GM21360 (cell line): ENCODE data around the gene SPATA45.
"Not testable (repeated sequence)": the region's sequence is repeated elsewhere in the genome, so short reads cannot be mapped to it uniquely, and the experiment has no call there.

Experiments used
- ATAC-seq: cut with Tn5 transposase; IDR thresholded peaks from one replicate; pipeline ENCODE4 v1.9.1; 2021; ENCODE audit warnings: mild to moderate bottlenecking, moderate library complexity; ENCODE audit not compliant: unreplicated experiment

Gene SPATA45

GRCh38 chr1:212847549-212847948 is at the start of gene SPATA45:
Gene SPATA45 (minus strand): TSS chr1:212847649. CDS start chr1:212836149, 11,500 bp downstream.
- ATAC-seq = no peak

DNA sequence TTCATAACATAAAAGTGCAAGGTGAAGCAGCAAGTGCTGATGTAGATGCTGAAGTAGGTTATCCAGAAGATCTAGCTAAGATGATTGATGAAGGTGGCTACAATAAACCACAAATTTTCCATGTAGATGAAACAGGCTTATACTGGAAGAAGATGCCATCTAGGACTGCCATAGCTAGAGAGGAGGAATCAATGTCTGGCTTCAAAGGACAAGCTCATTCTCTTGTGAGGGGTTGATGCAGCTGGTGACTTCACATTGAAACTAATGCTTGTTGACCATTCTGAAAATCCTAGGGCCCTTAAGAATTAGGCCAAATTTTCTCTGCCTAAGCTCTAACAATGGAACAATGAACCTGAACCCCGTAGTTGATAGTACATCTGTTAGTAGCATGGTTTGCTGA is 44.7 kb upstream of the SPATA45 start:
- no peak for ATAC-seq

- ATAC-seq = no peak
Measured at GRCh38 chr1:212884592-212884991, 37.1 kb upstream of the SPATA45 start.

- no peak for ATAC-seq
Measured at GRCh38 chr1:212879947-212880690, 32.7 kb upstream of the SPATA45 start.

- ATAC-seq = no peak
Measured at GRCh38 chr1:212878418-212878817, 31.0 kb upstream of the SPATA45 start.

- ATAC-seq = peak; percentile 76
Measured at GRCh38 chr1:212873518-212873917, 26.1 kb upstream of the SPATA45 start.

GRCh38 chr1:212871976-212872375 is 24.5 kb upstream of the SPATA45 start:
- no peak for ATAC-seq

- no peak for ATAC-seq
Measured at GRCh38 chr1:212867192-212867591, 19.7 kb upstream of the SPATA45 start.

DNA sequence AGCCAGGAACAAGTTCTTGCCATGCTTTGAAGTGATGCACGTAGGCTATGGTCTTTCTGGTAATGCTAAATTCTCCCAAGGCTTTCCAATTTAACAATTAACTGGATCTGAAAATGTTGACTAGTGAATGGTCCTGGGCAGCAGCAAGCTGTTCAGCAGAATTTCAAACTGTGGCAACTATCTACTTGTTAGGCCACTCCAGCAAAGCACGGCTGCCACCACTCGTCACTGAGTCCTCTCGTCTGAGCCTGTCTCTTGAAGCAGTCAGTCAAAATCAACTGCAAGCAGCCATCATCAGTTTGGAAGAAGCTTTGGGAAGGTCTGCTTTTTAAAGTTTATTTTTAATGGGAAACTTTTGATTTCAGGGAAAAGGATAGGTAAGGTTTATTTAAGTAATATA is 16.8 kb upstream of the SPATA45 start:
- ATAC-seq = no peak

DNA sequence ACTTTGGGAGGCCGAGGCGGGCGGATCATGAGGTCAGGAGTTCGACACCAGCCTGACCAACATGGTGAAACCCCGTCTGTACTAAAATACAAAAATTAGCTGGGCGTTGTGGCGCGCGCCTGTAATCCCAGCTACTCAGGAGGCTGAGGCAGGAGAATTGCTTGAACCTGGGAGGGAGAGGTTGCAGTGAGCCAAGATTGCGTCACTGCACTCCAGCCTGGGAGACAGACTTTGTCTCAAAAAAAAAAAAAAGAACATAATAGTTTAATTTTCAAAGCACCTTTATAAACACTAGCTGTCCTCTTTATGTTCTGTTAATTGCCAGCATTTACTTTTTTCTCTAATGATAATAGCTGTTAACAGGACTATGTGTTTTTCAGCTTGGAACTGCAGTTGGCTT is 15.9 kb upstream of the SPATA45 start:
- ATAC-seq = not testable (repeated sequence)

- no peak for ATAC-seq
Measured at GRCh38 chr1:212862111-212862690, 14.8 kb upstream of the SPATA45 start.

DNA sequence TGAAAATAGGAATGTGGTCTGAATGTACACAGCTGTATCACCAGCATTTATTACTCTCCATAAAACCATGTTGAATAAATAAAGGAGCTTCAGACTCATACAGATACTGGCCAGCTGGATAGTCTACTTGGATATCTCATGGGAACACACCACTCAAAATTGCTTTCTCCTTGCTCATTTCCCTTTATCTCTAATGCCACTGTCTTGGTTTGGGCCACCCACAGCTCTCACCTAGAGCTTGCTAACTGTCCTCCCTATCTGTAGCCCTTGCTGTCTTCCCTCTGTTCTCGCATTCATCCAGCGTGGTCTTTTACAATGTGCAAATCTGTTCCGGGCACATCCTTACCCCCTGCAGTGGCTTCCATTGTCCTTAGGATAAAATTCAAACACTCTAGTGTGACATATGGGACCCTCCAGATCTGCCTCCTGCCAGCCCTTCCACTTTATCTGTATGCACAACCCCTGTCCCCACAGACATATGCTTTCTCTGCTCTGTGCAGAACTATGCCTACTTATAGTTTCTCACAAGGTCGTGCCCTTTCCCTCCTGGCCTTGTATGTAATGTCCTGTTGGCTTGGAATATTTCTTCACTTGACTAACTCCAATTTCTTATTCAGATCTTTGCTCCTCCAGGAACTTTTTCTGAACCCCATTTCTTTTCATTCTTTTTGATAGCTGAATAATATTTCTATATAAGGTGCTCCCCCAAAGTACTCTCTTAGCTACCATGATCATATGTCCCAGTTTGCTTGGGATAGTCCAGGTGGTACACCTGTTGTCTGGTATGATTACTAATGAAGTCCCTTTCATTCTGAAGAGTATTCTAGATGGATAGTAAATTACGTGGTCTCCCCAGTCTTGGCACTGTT is 13.5 kb upstream of the SPATA45 start:
- no peak for ATAC-seq

DNA sequence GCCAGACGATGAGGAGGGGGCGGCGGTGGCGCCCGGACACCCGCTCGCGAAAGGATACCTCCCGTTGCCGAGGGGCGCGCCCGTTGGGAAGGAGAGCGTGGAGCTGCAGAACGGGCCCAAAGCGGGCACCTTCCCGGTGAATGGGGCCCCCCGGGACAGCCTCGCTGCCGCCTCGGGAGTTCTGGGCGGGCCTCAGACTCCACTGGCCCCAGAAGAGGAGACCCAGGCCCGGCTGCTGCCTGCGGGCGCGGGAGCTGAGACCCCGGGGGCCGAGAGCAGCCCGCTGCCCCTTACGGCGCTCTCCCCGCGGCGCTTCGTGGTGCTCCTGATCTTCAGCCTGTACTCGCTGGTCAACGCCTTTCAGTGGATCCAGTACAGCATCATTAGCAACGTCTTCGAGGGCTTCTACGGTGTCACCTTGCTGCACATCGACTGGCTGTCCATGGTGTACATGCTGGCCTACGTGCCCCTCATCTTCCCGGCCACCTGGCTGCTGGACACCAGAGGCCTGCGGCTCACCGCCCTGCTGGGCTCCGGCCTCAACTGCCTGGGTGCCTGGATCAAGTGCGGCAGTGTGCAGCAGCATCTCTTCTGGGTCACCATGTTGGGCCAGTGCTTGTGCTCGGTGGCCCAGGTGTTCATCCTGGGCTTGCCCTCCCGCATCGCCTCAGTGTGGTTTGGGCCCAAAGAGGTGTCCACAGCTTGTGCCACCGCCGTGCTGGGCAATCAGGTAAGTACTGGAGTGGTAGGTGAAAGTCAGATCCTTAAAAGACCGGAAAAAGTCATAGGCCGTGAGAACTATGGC is 11.2 kb upstream of the SPATA45 start:
- peak; percentile 14 for ATAC-seq

DNA sequence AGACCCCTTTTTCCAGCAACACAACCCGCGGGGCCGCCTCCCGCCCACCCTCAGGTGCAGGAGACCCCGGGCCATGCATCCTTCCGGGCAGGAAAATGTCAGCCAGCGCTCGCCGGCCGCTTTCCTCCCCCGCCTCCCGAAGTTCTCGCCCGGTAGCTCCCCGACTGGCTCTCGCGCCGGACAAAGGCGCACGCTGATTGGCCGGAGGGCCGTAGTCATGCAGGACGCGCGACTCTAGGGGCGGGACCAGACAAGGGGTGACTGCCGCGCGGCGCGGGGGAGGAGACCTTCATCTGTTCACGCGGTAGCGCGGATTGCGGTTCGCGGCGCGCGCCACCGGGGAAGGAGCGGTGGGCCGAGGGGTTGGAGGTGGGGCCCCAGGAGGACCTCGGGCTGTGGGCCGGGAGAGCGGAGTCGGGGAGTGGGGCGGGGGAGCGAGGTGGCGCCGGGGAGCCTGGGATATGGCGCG is 10.6 kb upstream of the SPATA45 start, which contains the start of gene FLVCR1:
Gene FLVCR1 (plus strand): TSS at position 284 of the 469 bp plus-strand sequence. CDS start 178 bp downstream, at position 462.
- ATAC-seq = peak; percentile 94

GRCh38 chr1:212856755-212857154 is 9.3 kb upstream of the SPATA45 start:
- no peak for ATAC-seq

DNA sequence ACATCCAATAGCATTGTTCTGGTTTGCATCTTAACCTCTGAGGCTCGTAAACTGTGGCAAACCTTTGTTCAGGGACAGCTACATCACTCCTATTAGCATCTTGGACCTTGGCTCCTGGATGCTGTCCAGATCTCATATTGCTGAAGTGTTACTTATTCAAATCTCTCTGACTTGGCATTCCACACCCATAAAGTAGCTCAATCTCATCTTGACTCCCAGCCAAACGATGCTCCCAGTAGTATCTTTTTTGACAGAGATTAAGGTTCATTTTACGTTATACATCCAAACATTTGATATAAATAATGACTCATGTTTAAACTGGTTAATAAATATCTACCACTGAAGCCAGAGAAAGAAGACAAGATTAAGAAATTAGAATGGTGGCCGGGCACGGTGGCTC is 6.2 kb upstream of the SPATA45 start:
- ATAC-seq = no peak

DNA sequence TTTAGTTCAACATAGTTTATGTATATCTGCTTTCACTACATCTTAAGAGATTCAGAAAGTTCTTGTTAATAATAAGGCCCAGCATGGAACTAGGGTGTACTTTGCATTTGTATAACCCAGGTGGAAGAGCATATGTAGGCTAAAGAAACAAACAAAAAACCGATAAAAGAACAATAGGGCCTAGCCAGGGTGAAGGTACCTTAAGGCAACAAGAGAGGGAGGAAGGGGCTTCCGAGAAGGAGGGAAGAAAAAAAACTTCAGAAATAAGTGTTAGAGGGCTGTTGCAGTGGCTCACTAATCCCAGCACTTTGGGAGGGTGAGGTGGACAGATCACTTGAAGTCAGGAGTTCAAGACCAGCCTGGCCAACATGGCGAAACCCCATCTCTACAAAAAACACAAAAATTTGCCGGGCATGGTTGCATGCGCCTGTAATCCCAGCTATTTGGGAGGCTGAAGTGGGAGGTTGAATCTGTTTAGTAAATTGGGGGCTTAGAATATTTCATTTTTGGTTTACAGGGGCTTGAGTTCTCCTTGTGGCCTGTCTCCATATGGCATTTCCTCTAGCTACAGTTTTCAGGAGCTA is 4.7 kb upstream of the SPATA45 start:
- no peak for ATAC-seq

GRCh38 chr1:212844521-212844920 is 2.9 kb downstream of the SPATA45 start:
- not testable (repeated sequence) for ATAC-seq

DNA sequence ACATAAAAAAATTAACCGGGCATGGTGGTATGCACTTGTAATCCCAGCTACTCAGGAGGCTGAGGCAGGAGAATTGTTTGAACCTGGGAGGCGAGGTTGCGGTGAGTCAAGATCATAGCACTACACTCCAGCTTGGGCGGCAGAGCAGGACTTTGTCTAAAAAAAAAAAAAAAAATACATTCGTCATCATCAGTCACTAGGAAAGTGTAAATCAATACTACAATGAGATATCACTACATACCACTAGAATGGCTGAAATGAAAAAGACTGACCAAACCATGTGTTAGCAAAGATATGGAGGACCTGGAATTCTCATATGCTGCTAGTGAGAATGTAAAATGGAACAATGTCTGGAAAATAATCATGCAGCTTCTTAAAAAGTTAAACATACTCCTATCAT is 9.3 kb downstream of the SPATA45 start:
- ATAC-seq = no peak
